Measurements from ENCODE around the gene TBL3. TPM values are rescaled to one million over a fixed set of nuclear protein-coding genes. Genes with fewer than 3 reads are reported as not detected.

TBL3 gene
- total and polyA plus RNA-seq, 4 donors: 23.9 to 58.8 (median 44.1) TPM

- H3K36me3 ChIP-seq (ENCODE audit: control insufficient read depth in 4 of 4, insufficient read depth in 4 of 4, low read length in 4 of 4): peaks cover 0 to 47% (median 20%) of the 10 kb centered on the region in 4 donors
- H3K4me1 ChIP-seq (ENCODE audit: control insufficient read depth in 5 of 5, insufficient read depth in 5 of 5, low read length in 5 of 5): peaks cover 0 to 11% (median 7%) of the 10 kb centered on the region in 5 donors
- H3K4me3 ChIP-seq: no peak overlapping the region
- peaks cover 0 to 24% (median 0%) of the 10 kb centered on the region in 4 donors for H3K9me3 ChIP-seq (ENCODE audit: control insufficient read depth in 4 of 4, insufficient read depth in 3 of 4, low read length in 3 of 4)
- H3K9ac ChIP-seq (ENCODE audit: insufficient read depth in 1 of 2, low read length in 2 of 2): no peak overlapping the region
- ATAC-seq (ENCODE audit: insufficient read depth, low FRiP score) (no peak), DNase-seq (no peak)
- 94% methylated on average over 7 to 8 of the region's 8 CpGs for WGBS, 2 donors
- H3K27ac ChIP-seq (ENCODE audit: low read depth in 1 of 2, low read length in 1 of 2): no peak overlapping the region
- peaks cover 0 to 27% (median 12%) of the 10 kb centered on the region in 3 donors for H3K27me3 ChIP-seq (ENCODE audit: control insufficient read depth in 3 of 3, insufficient read depth in 3 of 3, low read length in 2 of 3)
- TF ChIP-seq CTCF (IDR thresholded peaks at IDR 0.05; ENCODE audit: control extremely low read depth, extremely low read depth): no peak
Observed at GRCh38 chr16:1976216-1976520, 4.3 kb downstream of the TBL3 start.

GRCh38 chr16:1976951-1977874 lies 5.4 kb downstream of the TBL3 start:
- peaks cover 0 to 11% (median 7%) of the 10 kb centered on the region in 5 donors for H3K4me1 ChIP-seq (ENCODE audit: control insufficient read depth in 5 of 5, insufficient read depth in 5 of 5, low read length in 5 of 5)
- no peak overlapping the region for H3K4me3 ChIP-seq
- H3K36me3 ChIP-seq (ENCODE audit: control insufficient read depth in 4 of 4, insufficient read depth in 4 of 4, low read length in 4 of 4): peaks cover 0 to 47% (median 20%) of the 10 kb centered on the region in 4 donors
- H3K9me3 ChIP-seq (ENCODE audit: control insufficient read depth in 4 of 4, insufficient read depth in 3 of 4, low read length in 3 of 4): peaks cover 0 to 24% (median 0%) of the 10 kb centered on the region in 4 donors
- 94 to 96% methylated on average over 33 of the region's 33 CpGs for WGBS, 2 donors
- no peak overlapping the region for H3K9ac ChIP-seq (ENCODE audit: insufficient read depth in 1 of 2, low read length in 2 of 2)
- H3K27me3 ChIP-seq (ENCODE audit: control insufficient read depth in 3 of 3, insufficient read depth in 3 of 3, low read length in 2 of 3): peaks cover 0 to 37% (median 23%) of the 10 kb centered on the region in 3 donors
- TF ChIP-seq CTCF (IDR thresholded peaks at IDR 0.05; ENCODE audit: control extremely low read depth, extremely low read depth): no peak
- DNase-seq (no peak), ATAC-seq (ENCODE audit: insufficient read depth, low FRiP score) (no peak)
- no peak overlapping the region for H3K27ac ChIP-seq (ENCODE audit: low read depth in 1 of 2, low read length in 1 of 2)

GRCh38 chr16:1977875-1978268 lies 6.0 kb downstream of the TBL3 start:
- TF ChIP-seq CTCF (IDR thresholded peaks at IDR 0.05; ENCODE audit: control extremely low read depth, extremely low read depth): no peak

More at GRCh38 chr16:1977875-1978268, 6.0 kb downstream of the TBL3 start:
- Histone ChIP-seq H3K4me3 (no peak overlapping the region), H3K36me3 (ENCODE audit: control insufficient read depth in 4 of 4, insufficient read depth in 4 of 4, low read length in 4 of 4) (peaks cover 0 to 47% (median 20%) of the 10 kb centered on the region in 4 donors), H3K27me3 (ENCODE audit: control insufficient read depth in 3 of 3, insufficient read depth in 3 of 3, low read length in 2 of 3) (peaks cover 0 to 42% (median 29%) of the 10 kb centered on the region in 3 donors), H3K9me3 (ENCODE audit: control insufficient read depth in 4 of 4, insufficient read depth in 3 of 4, low read length in 3 of 4) (peaks cover 0 to 24% (median 0%) of the 10 kb centered on the region in 4 donors), H3K27ac (ENCODE audit: low read depth in 1 of 2, low read length in 1 of 2) (no peak overlapping the region), H3K9ac (ENCODE audit: insufficient read depth in 1 of 2, low read length in 2 of 2) (no peak overlapping the region), H3K4me1 (ENCODE audit: control insufficient read depth in 5 of 5, insufficient read depth in 5 of 5, low read length in 5 of 5) (peaks cover 0 to 6% (median under 1%) of the 10 kb centered on the region in 5 donors)
- DNase-seq: no peak
- 97 to 98% methylated on average over 17 to 18 of the region's 18 CpGs for WGBS, 2 donors
- no peak for ATAC-seq (ENCODE audit: insufficient read depth, low FRiP score)
